ENCODE results near the gene EXOC6.
A peak's percentile ranks its signal among the peaks of the same experiment; 100 is the strongest.

EXOC6 gene

GRCh38 chr10:92918603-92919002, 70.3 kb downstream of the EXOC6 start:
- Histone ChIP-seq H3K79me1 (ENCODE audit: low read length) (no peaks in the 10 kb centered on the region), H2BK5ac (ENCODE audit: low read depth, low read length, poor library complexity) (no peak overlapping the region), H4K12ac (ENCODE audit: low read depth, low read length) (no peak overlapping the region), H2AK5ac (ENCODE audit: low read length) (no peak overlapping the region), H2BK120ac (ENCODE audit: insufficient read depth, low read length, poor library complexity) (no peak overlapping the region), H3K9ac (ENCODE audit: low read length) (no peak overlapping the region), H3K14ac (ENCODE audit: low read length) (no peak overlapping the region), H2AFZ (ENCODE audit: insufficient read depth, low read length, poor library complexity) (no peak overlapping the region), H4K8ac (ENCODE audit: low read depth, low read length) (no peak overlapping the region), H3K4me2 (ENCODE audit: low read length) (no peak overlapping the region), H3K23ac (ENCODE audit: low read length) (no peak overlapping the region), H3K4ac (ENCODE audit: low read depth, low read length) (no peak overlapping the region), H2BK12ac (ENCODE audit: low read length) (no peak overlapping the region), H3K4me1 (ENCODE audit: control insufficient read depth in 1 of 2, insufficient read depth in 2 of 2, low read length in 2 of 2) (no peaks in the 10 kb centered on the region), H3K27ac (ENCODE audit: low read depth, low read length) (no peak overlapping the region), H3K27me3 (ENCODE audit: insufficient read depth, low read length) (no peaks in the 10 kb centered on the region), H3K9me3 (ENCODE audit: insufficient read depth, low read depth, low read length) (no peaks in the 10 kb centered on the region), H3K36me3 (ENCODE audit: control insufficient read depth in 1 of 2, insufficient read depth in 2 of 2, low read length in 2 of 2) (no peaks in the 10 kb centered on the region), H3K4me3 (ENCODE audit: low read depth, low read length) (no peak overlapping the region), H4K91ac (ENCODE audit: low read depth, low read length) (no peak overlapping the region), H3K18ac (ENCODE audit: low read length) (no peak overlapping the region), H3K79me2 (ENCODE audit: control insufficient read depth, insufficient read depth, low read length, poor library complexity) (no peaks in the 10 kb centered on the region)
- no CpG with 5 or more reads among the region's 3 CpGs for WGBS (ENCODE audit: extremely low coverage, insufficient coverage, insufficient read length)
- no peak for DNase-seq

DNA sequence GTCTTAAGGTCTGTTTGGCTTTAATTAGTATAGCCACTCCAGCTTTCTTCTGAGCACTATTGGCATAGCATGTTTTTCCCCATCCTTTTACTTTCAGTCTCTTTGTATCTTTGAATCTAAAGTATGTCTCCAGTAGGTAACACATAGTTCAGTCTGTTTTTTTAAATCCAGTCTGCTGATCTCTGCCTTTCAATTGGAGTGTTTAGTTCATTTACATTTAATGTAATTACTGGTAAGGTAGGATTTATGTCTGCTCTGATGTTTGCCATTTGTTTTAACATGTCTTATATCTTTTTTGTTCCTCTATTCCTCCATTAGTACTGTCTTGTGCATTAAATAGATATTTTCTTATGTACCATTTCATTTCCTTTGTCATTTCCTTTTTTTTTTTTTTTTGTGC, 72.5 kb downstream of the EXOC6 start:
- H3K23ac ChIP-seq (ENCODE audit: low read length), result no peak overlapping the region
- H2AK5ac ChIP-seq (ENCODE audit: low read length), result no peak overlapping the region
- no peak overlapping the region for H2BK12ac ChIP-seq (ENCODE audit: low read length)
- H2BK5ac ChIP-seq (ENCODE audit: low read depth, low read length, poor library complexity), result no peak overlapping the region
- H3K14ac ChIP-seq (ENCODE audit: low read length), result no peak overlapping the region
- no peak overlapping the region for H3K4ac ChIP-seq (ENCODE audit: low read depth, low read length)
- no peak overlapping the region for H4K91ac ChIP-seq (ENCODE audit: low read depth, low read length)
- no peak overlapping the region for H3K4me2 ChIP-seq (ENCODE audit: low read length)
- H3K79me2 ChIP-seq (ENCODE audit: control insufficient read depth, insufficient read depth, low read length, poor library complexity), result no peaks in the 10 kb centered on the region
- H3K27me3 ChIP-seq (ENCODE audit: insufficient read depth, low read length), result no peaks in the 10 kb centered on the region
- no peaks in the 10 kb centered on the region for H3K79me1 ChIP-seq (ENCODE audit: low read length)
- H3K27ac ChIP-seq (ENCODE audit: low read depth, low read length), result no peak overlapping the region
- H3K9ac ChIP-seq (ENCODE audit: low read length), result no peak overlapping the region
- H3K9me3 ChIP-seq (ENCODE audit: insufficient read depth, low read depth, low read length), result no peaks in the 10 kb centered on the region
- no peaks in the 10 kb centered on the region for H3K36me3 ChIP-seq (ENCODE audit: control insufficient read depth in 1 of 2, insufficient read depth in 2 of 2, low read length in 2 of 2)
- no peak overlapping the region for H2AFZ ChIP-seq (ENCODE audit: insufficient read depth, low read length, poor library complexity)
- H4K12ac ChIP-seq (ENCODE audit: low read depth, low read length), result no peak overlapping the region
- no peaks in the 10 kb centered on the region for H3K4me1 ChIP-seq (ENCODE audit: control insufficient read depth in 1 of 2, insufficient read depth in 2 of 2, low read length in 2 of 2)
- H3K4me3 ChIP-seq (ENCODE audit: low read depth, low read length), result no peak overlapping the region
- no peak for DNase-seq
- no peak overlapping the region for H4K8ac ChIP-seq (ENCODE audit: low read depth, low read length)
- H3K18ac ChIP-seq (ENCODE audit: low read length), result no peak overlapping the region
- H2BK120ac ChIP-seq (ENCODE audit: insufficient read depth, low read length, poor library complexity), result no peak overlapping the region

- Histone ChIP-seq H4K12ac (ENCODE audit: low read depth, low read length) (no peak overlapping the region), H3K36me3 (ENCODE audit: control insufficient read depth in 1 of 2, insufficient read depth in 2 of 2, low read length in 2 of 2) (no peaks in the 10 kb centered on the region), H3K9ac (ENCODE audit: low read length) (no peak overlapping the region), H3K4ac (ENCODE audit: low read depth, low read length) (no peak overlapping the region), H3K4me2 (ENCODE audit: low read length) (no peak overlapping the region), H3K4me1 (ENCODE audit: control insufficient read depth in 1 of 2, insufficient read depth in 2 of 2, low read length in 2 of 2) (no peaks in the 10 kb centered on the region), H3K23ac (ENCODE audit: low read length) (no peak overlapping the region), H2AK5ac (ENCODE audit: low read length) (no peak overlapping the region), H3K27ac (ENCODE audit: low read depth, low read length) (no peak overlapping the region), H2BK12ac (ENCODE audit: low read length) (no peak overlapping the region), H4K91ac (ENCODE audit: low read depth, low read length) (no peak overlapping the region), H3K79me1 (ENCODE audit: low read length) (no peaks in the 10 kb centered on the region), H3K9me3 (ENCODE audit: insufficient read depth, low read depth, low read length) (no peaks in the 10 kb centered on the region), H3K18ac (ENCODE audit: low read length) (no peak overlapping the region), H3K4me3 (ENCODE audit: low read depth, low read length) (no peak overlapping the region), H2BK5ac (ENCODE audit: low read depth, low read length, poor library complexity) (no peak overlapping the region), H3K79me2 (ENCODE audit: control insufficient read depth, insufficient read depth, low read length, poor library complexity) (no peaks in the 10 kb centered on the region), H2BK120ac (ENCODE audit: insufficient read depth, low read length, poor library complexity) (no peak overlapping the region), H3K14ac (ENCODE audit: low read length) (no peak overlapping the region), H2AFZ (ENCODE audit: insufficient read depth, low read length, poor library complexity) (no peak overlapping the region), H4K8ac (ENCODE audit: low read depth, low read length) (no peak overlapping the region), H3K27me3 (ENCODE audit: insufficient read depth, low read length) (no peaks in the 10 kb centered on the region)
- DNase-seq, result peak in 1 of 2 donors; percentile 27
- WGBS (ENCODE audit: extremely low coverage, insufficient coverage, insufficient read length), result no CpG with 5 or more reads among the region's 1 CpG
These were observed 75.1 kb downstream of the EXOC6 start for GRCh38 chr10:92923416-92923815.

GRCh38 chr10:92929896-92930295, 81.6 kb downstream of the EXOC6 start:
- Histone ChIP-seq H3K9me3 (ENCODE audit: insufficient read depth, low read depth, low read length) (no peaks in the 10 kb centered on the region), H3K79me1 (ENCODE audit: low read length) (no peaks in the 10 kb centered on the region), H3K14ac (ENCODE audit: low read length) (no peak overlapping the region), H3K23ac (ENCODE audit: low read length) (no peak overlapping the region), H2AFZ (ENCODE audit: insufficient read depth, low read length, poor library complexity) (no peak overlapping the region), H2BK120ac (ENCODE audit: insufficient read depth, low read length, poor library complexity) (no peak overlapping the region), H3K4me2 (ENCODE audit: low read length) (no peak overlapping the region), H3K27me3 (ENCODE audit: insufficient read depth, low read length) (no peaks in the 10 kb centered on the region), H3K9ac (ENCODE audit: low read length) (no peak overlapping the region), H4K12ac (ENCODE audit: low read depth, low read length) (no peak overlapping the region), H4K91ac (ENCODE audit: low read depth, low read length) (no peak overlapping the region), H2AK5ac (ENCODE audit: low read length) (no peak overlapping the region), H4K8ac (ENCODE audit: low read depth, low read length) (no peak overlapping the region), H3K79me2 (ENCODE audit: control insufficient read depth, insufficient read depth, low read length, poor library complexity) (no peaks in the 10 kb centered on the region), H3K18ac (ENCODE audit: low read length) (no peak overlapping the region), H2BK5ac (ENCODE audit: low read depth, low read length, poor library complexity) (no peak overlapping the region), H3K4ac (ENCODE audit: low read depth, low read length) (no peak overlapping the region), H3K27ac (ENCODE audit: low read depth, low read length) (no peak overlapping the region), H3K4me3 (ENCODE audit: low read depth, low read length) (no peak overlapping the region), H2BK12ac (ENCODE audit: low read length) (no peak overlapping the region), H3K36me3 (ENCODE audit: control insufficient read depth in 1 of 2, insufficient read depth in 2 of 2, low read length in 2 of 2) (no peaks in the 10 kb centered on the region), H3K4me1 (ENCODE audit: control insufficient read depth in 1 of 2, insufficient read depth in 2 of 2, low read length in 2 of 2) (no peaks in the 10 kb centered on the region)
- DNase-seq, result no peak
- WGBS (ENCODE audit: extremely low coverage, insufficient coverage, insufficient read length), result no CpG with 5 or more reads among the region's 5 CpGs
